Activated effector memory CD4-positive, alpha-beta T cell treated with Interleukin-2 at 50 U/mL for 16 hours (primary cell): ENCODE results near the gene CFAP206.
"Not testable (repeated sequence)": the region's sequence is repeated elsewhere in the genome, so short reads cannot be mapped to it uniquely, and the experiment has no call there.

Experiments
- DNase-seq: peaks from one replicate; pipeline ENCODE4 v3.0.0-alpha.2; 2020

CFAP206 gene

GRCh38 chr6:87430499-87430898, 22.7 kb downstream of the CFAP206 start:
- no peak for DNase-seq

GRCh38 chr6:87431263-87431662, 23.5 kb downstream of the CFAP206 start:
- DNase-seq, result no peak

DNA sequence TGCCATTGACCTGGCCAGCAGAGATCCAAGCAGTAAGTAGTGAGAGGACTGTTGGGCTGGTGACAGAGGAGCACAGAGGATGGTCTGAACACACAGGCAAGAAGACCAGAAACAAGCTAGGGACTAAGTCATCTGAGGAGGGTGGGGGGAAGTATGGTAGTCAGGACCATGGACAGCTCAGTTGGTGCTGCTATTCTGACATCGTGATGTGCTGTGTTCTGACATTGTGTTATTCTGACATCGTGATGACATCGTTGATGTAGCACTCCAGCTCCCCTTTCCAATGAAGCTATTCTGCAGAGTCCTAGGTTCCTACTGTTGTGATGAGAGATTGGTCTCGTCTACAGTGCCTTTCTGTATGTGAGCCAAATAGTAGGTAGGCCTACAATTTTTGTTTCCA, 28.7 kb downstream of the CFAP206 start:
- DNase-seq, result peak; percentile 10

DNA sequence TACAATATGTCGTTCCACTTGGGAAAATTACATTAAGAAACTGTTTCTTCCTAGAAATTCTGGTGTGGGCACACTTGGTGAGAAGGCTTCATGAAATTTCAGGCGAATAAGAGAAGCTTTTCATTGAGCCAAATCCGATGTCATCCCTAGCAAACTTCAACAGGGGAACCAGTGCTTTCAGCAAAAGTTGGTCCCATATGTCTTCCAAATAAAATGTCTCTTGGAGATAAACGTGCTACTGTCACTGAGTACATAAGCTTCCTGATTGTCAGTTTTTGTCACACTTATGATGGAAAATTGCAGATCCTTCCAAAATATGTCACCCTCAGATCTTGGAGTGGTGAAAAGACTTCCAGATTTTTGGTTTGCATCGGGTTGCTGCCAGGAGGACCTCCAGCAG, 33.9 kb downstream of the CFAP206 start:
- DNase-seq, result no peak

- DNase-seq, result no peak
Observed at GRCh38 chr6:87444362-87444761, 36.6 kb downstream of the CFAP206 start.

DNA sequence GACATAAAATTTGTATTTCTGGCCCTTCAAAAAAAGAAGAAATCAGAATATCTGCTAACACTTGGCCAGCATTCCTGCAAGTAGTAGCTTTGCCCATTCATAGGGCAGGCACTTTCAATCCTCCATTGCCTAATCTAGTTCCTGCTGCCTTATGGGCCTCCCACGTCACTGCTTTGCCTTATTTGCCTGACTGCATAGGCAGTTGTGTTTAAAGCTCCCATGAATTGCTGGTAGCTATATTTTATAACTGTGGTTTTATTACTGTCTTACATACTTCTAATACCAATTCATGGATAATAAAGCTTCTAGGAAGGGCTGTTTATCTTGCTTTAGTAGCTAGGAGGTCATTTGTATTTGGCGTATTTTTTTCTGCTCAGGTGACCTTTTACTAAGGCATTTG, 57.3 kb downstream of the CFAP206 start:
- no peak for DNase-seq

GRCh38 chr6:87472525-87473418, 65.0 kb downstream of the CFAP206 start, which contains the start of gene SLC35A1:
TSS of gene SLC35A1 (plus strand) at chr6:87472974. CDS start at chr6:87473004, 30 bp downstream.
- peak; percentile 81 for DNase-seq

- no peak for DNase-seq
Observed at GRCh38 chr6:87473419-87473903, 65.7 kb downstream of the CFAP206 start.

GRCh38 chr6:87481931-87482330, 74.2 kb downstream of the CFAP206 start:
- no peak for DNase-seq

DNA sequence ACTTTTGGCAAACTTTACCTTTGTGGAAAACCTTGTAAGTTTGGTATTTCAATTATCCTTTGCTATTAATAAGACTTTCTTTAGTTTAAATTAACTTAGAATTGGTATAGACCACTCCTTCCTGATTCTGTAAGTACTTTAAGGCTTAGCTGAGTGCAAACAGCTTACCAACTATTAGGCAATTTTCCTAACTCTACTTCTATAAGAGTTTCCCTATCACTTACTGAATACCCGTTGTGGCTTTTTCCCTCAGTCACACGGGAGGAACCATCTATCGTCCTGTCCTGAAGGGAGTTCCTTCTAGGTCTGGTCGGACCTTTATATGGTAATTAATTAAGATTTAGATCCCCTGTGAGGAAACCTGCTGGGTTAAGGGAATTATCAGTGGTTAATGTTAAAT, 74.6 kb downstream of the CFAP206 start:
- DNase-seq, result no peak

- DNase-seq, result no peak
Observed at GRCh38 chr6:87483929-87484328, 76.2 kb downstream of the CFAP206 start.

- DNase-seq, result no peak
Observed at GRCh38 chr6:87484491-87484890, 76.7 kb downstream of the CFAP206 start.

DNA sequence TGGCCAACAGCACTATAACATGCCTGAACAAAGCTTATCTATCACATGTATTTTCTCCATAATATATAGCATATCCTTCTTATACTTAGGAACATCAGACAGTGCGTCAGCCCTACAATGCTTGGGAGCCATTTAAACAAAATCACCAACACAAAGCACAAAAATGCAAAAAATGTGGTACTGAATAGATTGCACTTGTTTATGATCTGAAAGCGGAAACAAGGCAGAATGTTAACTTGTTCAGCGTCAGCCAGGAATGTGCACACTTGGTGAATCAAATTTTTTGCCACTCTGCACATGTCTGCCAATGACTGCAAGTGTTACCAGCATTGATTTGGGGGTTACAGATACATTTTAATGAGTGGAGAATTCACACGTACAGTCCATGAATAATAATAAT, 79.8 kb downstream of the CFAP206 start:
- DNase-seq, result no peak

- not testable (repeated sequence) for DNase-seq
Observed at GRCh38 chr6:87489326-87489725, 81.6 kb downstream of the CFAP206 start.

DNA sequence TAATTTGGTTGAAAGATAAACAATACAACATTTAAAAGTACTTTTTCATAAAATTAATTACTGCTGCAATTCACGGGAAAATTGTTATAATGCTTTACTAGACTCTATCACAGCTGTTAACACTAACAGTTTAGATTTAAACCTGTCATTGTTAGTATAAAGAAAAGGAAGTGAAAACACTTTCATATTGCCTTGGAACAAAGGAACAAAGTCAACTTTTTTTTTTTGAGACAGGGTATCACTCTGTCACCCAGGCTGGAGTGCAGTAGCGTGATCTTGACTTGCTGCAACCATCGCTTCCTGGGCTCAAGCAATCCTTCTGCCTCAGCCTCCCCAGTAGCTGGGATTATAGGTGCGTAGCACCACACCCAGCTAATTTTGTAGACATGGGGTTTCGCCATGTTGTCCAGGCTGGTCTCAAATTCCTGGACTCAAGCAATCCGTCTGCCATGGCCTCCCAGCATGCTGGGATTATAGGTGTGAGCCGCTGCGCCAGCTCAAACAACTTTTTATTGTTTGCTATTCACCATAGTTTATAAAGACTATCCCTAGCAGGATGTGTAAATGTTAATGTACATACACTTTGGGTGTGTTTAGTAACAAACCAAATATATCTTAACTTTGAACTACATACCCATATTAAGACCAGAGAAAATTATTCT, 87.1 kb downstream of the CFAP206 start:
- DNase-seq, result no peak

DNA sequence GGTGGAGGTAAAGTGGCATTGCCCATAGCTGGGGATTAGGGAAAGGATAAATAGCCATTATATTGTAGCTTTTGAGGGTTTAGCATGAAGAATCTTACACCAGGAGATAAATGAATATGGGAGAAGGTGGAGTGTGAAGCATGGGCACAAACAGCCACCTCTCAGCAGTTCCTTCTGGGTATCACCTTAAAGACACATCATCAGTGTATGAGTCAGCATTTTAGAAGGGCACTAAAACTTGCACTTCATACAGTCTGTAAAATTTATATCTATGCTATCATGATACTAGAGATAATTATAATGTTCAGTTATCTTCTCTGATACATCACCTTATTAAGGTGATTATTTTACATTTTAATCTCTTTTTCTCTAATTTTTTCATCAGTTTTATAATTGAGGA, 90.3 kb downstream of the CFAP206 start:
- DNase-seq, result no peak

DNA sequence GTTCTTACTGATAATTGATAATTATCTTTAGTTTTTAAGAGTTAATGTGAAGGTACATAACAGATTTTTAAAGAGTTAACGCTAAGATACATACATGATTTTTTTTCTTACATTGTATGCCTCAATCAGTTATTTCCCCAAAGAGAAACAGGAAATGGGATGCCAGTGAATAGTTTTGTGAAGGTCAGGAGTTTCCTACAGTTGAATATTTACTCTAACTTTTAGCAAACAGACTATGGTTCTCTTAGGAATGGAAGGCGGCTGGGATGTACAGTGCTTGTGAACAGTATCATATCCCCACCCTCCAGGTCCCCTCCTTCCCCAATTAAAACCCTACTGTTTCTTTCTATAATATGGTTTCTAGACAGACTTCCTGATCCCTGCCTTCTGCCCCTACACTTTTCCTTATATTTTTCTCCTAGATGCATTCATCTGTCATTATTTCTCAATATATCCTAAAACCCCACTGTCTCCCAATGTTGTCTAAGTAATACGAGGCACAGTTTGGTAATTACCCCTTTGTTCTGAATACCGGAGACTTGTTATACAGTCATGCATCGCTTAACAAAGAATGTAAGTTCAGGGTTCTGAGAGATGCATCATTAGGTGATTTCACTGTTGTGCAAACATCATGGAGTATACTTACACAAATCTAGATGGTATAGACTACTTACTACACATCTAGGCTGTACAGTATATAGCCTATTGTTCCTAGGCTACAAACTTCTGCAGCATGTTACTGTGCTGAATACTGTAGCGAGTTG, 94.2 kb downstream of the CFAP206 start:
- DNase-seq, result no peak

DNA sequence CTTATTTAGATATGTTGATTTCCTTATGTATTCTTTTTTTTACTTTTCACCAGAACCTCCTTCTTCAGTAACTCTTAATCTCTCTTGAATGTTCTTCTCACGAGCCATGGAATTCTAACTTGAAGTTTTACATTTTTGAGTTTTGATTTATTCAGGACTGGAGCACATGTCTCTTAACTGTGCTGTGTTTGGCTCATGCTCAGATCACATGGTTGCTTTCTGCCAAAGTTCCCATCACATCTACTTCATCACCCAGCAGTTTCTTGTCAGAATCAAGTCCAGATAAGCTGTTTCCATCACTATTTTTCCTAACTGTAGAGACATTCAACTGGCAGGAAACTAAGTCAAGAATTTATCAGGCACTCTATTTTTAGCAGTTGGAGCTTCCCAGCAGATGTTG, 96.7 kb downstream of the CFAP206 start:
- DNase-seq, result no peak
